Tibial nerve (tissue), 4 donors: ENCODE data around the gene CYP19A1.

Source experiments
- CTCF ChIP-seq, 5 experiments: fragments of 200-600 bp in 3 of 5; fragments of 450-650 bp in 2 of 5; sonication (generic) in 3 of 5; IDR thresholded peaks; one replicate each; pipeline ENCODE4 v1.5.1; 2016 to 2019; ENCODE audit warnings: antibody characterized with exemption in 5 of 5, mild to moderate bottlenecking in 3 of 5, moderate library complexity in 2 of 5
- EP300 ChIP-seq, 2 donors: sonication (generic); formaldehyde crosslinking; IDR thresholded peaks; one replicate each; pipeline ENCODE4 v1.6.1; 2017; ENCODE audit warnings: antibody characterized with exemption in 2 of 2, mild to moderate bottlenecking in 1 of 2
- POLR2A ChIP-seq, 2 donors: fragments of 450-650 bp; IDR thresholded peaks; one replicate each; pipeline ENCODE4 v1.6.1; 2017; ENCODE audit warnings: antibody characterized with exemption in 2 of 2, mild to moderate bottlenecking in 2 of 2, moderate library complexity in 2 of 2

DNA sequence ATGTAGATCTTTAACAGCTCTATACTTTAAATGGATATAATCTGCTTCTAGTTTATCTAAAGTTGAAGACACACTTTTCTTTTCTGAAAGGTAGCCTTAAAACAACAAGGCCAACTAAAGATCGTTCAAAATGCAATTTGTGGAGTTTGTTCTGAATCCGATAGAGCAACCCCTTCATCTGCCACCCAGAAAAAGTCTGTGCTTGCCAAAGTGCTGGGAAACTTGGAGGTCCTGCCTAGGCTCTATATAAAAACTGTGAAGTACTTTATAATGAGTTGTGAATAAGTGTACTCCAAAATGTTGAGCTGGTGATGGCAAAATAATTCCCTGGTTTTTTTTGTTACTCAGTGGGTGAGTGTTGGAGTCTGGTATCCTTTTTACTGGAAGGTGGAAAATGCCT, 15.6 kb upstream of the CYP19A1 start:
- TF ChIP-seq POLR2A (IDR thresholded peaks at IDR 0.05) = no peak
- no peak for TF ChIP-seq CTCF (IDR thresholded peaks at IDR 0.05)
- no peak for TF ChIP-seq EP300 (IDR thresholded peaks at IDR 0.05)
